Tibial nerve (tissue), 4 donors: ENCODE data around the gene TENM4.

ENCODE experiments used
- CTCF ChIP-seq, 5 experiments: fragments of 200-600 bp in 3 of 5; fragments of 450-650 bp in 2 of 5; sonication (generic) in 3 of 5; IDR thresholded peaks; one replicate each; pipeline ENCODE4 v1.5.1; 2016 to 2019; ENCODE audit warnings: antibody characterized with exemption in 5 of 5, mild to moderate bottlenecking in 3 of 5, moderate library complexity in 2 of 5
- EP300 ChIP-seq, 2 donors: sonication (generic); formaldehyde crosslinking; IDR thresholded peaks; one replicate each; pipeline ENCODE4 v1.6.1; 2017; ENCODE audit warnings: antibody characterized with exemption in 2 of 2, mild to moderate bottlenecking in 1 of 2

- TF ChIP-seq EP300 (IDR thresholded peaks at IDR 0.05): no peak
- TF ChIP-seq CTCF (IDR thresholded peaks at IDR 0.05): no peak
These were observed 31.5 kb downstream of the TENM4 start for GRCh38 chr11:79409330-79409729.
